HepG2 (cell line): ENCODE measurements around the gene RBM47. TPM values are rescaled to one million over a fixed set of nuclear protein-coding genes. Genes with fewer than 3 reads are reported as not detected.

Experiments used
- ATAC-seq: fragments of 200-7000 bp; cut with Tn5 transposase; 3 replicates; pipeline ENCODE4 v1.9.1; 2020; ENCODE audit warnings: mild to moderate bottlenecking, moderate library complexity
- BruUV-seq: library from RNA; stranded (reverse); fragments of 400-500 nt; replicated peaks from 2 replicates; lab custom pipeline; 2021; lab: Mats Ljungman, UMichigan
- CTCF ChIA-PET: fragments of 300-600 bp; formaldehyde crosslinking; extraction: SDS; loops from one replicate; lab custom pipeline; 2021; ENCODE audit warnings: low total read pairs, inconsistent platforms, low intra/inter-chr PET ratio; lab: Yijun Ruan, JAX
- POLR2A ChIA-PET: fragments of 350-600 bp; sonication (Branson Sonifier 250); formaldehyde crosslinking; loops from one replicate; lab custom pipeline; 2020; ENCODE audit warnings: antibody characterized with exemption, inconsistent platforms; lab: Yijun Ruan, JAX
- DNase-seq: peaks from one replicate; pipeline ENCODE4 v3.0.0-alpha.2; 2015; ENCODE audit warnings: low spot score
- FAIRE-seq: peaks from 3 replicates; lab custom pipeline; 2011; peaks lifted over from hg19 to GRCh38; lab: Jason Lieb, UNC
- H2AFZ ChIP-seq: one replicate; pipeline ENCODE4 v1.6.1; 2011; ENCODE audit warnings: low read length, inconsistent platforms
- H3K27ac ChIP-seq: fragments of 300-600 bp; 3 replicates; pipeline ENCODE4 v1.8.0; 2011; ENCODE audit warnings: mixed run types, mild to moderate bottlenecking, mixed read lengths, low read length, inconsistent platforms; ENCODE audit not compliant: insufficient read depth; ENCODE audit errors: extremely low read length
- H3K27me3 ChIP-seq, 2 experiments: fragments of 200-600 bp in 1 of 2; 2 replicates in 1 of 2; 3 replicates in 1 of 2; pipeline versions ENCODE4 v1.6.0 to v1.8.0; 2011; ENCODE audit warnings: low read length in 2 of 2, mild to moderate bottlenecking in 2 of 2, moderate library complexity in 2 of 2, inconsistent platforms in 1 of 2; ENCODE audit not compliant: insufficient read depth in 2 of 2, control insufficient read depth in 1 of 2
- H3K36me3 ChIP-seq, 2 experiments: fragments of 200-600 bp in 1 of 2; replicated peaks in 1 of 2; 2 replicates in 1 of 2; 3 replicates in 1 of 2; pipeline versions ENCODE4 v1.5.1 to v1.8.0; 2011; ENCODE audit warnings: low read length in 2 of 2, inconsistent platforms in 1 of 2; ENCODE audit not compliant: insufficient read depth in 2 of 2, control insufficient read depth in 1 of 2
- H3K4me1 ChIP-seq: 2 replicates; pipeline ENCODE4 v1.5.1; 2012; ENCODE audit warnings: low read length, inconsistent platforms; ENCODE audit not compliant: insufficient read depth
- H3K4me2 ChIP-seq: 2 replicates; pipeline ENCODE4 v1.6.0; 2011; ENCODE audit warnings: low read depth, low read length, inconsistent platforms
- H3K4me3 ChIP-seq, 3 experiments: fragments of 200-600 bp in 1 of 3; sonication (generic), shearing (Covaris generic) in 1 of 3; replicated peaks in 1 of 3; 2 replicates each; pipeline ENCODE4 v1.5.1; 2011 to 2016; ENCODE audit warnings: low read length in 3 of 3, inconsistent platforms in 2 of 3, low read depth in 2 of 3, mild to moderate bottlenecking in 2 of 3, control low read depth in 1 of 3, mixed read lengths in 1 of 3; ENCODE audit not compliant: insufficient read depth in 1 of 3
- H3K79me2 ChIP-seq: one replicate; pipeline ENCODE4 v1.6.1; 2011; ENCODE audit warnings: low read length, inconsistent platforms; ENCODE audit not compliant: insufficient read depth
- H3K9ac ChIP-seq: 2 replicates; pipeline ENCODE4 v1.6.0; 2011; ENCODE audit warnings: mild to moderate bottlenecking, low read depth, low read length, inconsistent platforms; ENCODE audit not compliant: insufficient read depth
- H3K9me3 ChIP-seq: 2 replicates; pipeline ENCODE4 v1.5.1; 2012; ENCODE audit warnings: mild to moderate bottlenecking, low read length
- H4K20me1 ChIP-seq: 2 replicates; pipeline ENCODE4 v1.6.0; 2011; ENCODE audit warnings: inconsistent platforms, mild to moderate bottlenecking, low read length, moderate library complexity; ENCODE audit not compliant: insufficient read depth
- ETV5 ChIP-seq: IDR thresholded peaks from 2 replicates; pipeline ENCODE4 v1.6.1; 2018; ENCODE audit warnings: missing biosample characterization, missing genetic modification reagents, inconsistent platforms, borderline replicate concordance
- FOXA1 ChIP-seq, 2 experiments: fragments of 450-650 bp in 1 of 2; sonication (generic) in 1 of 2; formaldehyde crosslinking in 1 of 2; IDR thresholded peaks; 2 replicates each; pipeline versions ENCODE4 v1.4.0 to v1.6.1; 2016 to 2020; ENCODE audit warnings: missing genetic modification reagents in 1 of 2
- HNF4G ChIP-seq, 2 experiments: sonication (generic) in 1 of 2; formaldehyde crosslinking in 1 of 2; IDR thresholded peaks; 2 replicates each; pipeline versions ENCODE4 v1.4.0 to v1.6.1; 2011 to 2020; ENCODE audit warnings: borderline replicate concordance in 2 of 2, low read depth in 2 of 2, mild to moderate bottlenecking in 2 of 2, low read length in 1 of 2, missing genetic modification reagents in 1 of 2, moderate library complexity in 1 of 2
- NFYB ChIP-seq: sonication (generic); formaldehyde crosslinking; IDR thresholded peaks from 2 replicates; pipeline ENCODE4 v1.4.0; 2020; ENCODE audit warnings: missing genetic modification reagents
- PHF5A ChIP-seq: IDR thresholded peaks from one replicate; pipeline ENCODE4 v1.6.1; 2018; ENCODE audit warnings: low read depth, missing genetic modification reagents; ENCODE audit not compliant: unreplicated experiment
- SMAD9 ChIP-seq: sonication (generic); formaldehyde crosslinking; IDR thresholded peaks from 2 replicates; pipeline ENCODE4 v1.5.1; 2020; ENCODE audit warnings: mild to moderate bottlenecking, missing genetic modification reagents
- U2AF2 ChIP-seq: fragments of 200-400 bp; formaldehyde crosslinking; IDR thresholded peaks from 2 replicates; pipeline ENCODE4 v1.6.1; 2017; ENCODE audit warnings: low read depth, mild to moderate bottlenecking, low read length
- ZNF10 ChIP-seq: sonication (generic); formaldehyde crosslinking; IDR thresholded peaks from 2 replicates; pipeline ENCODE4 v1.4.0; 2020; ENCODE audit warnings: mild to moderate bottlenecking, low read depth, missing genetic modification reagents, borderline replicate concordance
- ZNF274 ChIP-seq: sonication (generic); formaldehyde crosslinking; IDR thresholded peaks from 2 replicates; pipeline ENCODE4 v1.5.1; 2020; ENCODE audit warnings: mild to moderate bottlenecking, missing genetic modification reagents
- ZNF367 ChIP-seq: sonication (generic); formaldehyde crosslinking; IDR thresholded peaks from 2 replicates; pipeline ENCODE4 v1.4.0; 2020; ENCODE audit warnings: missing genetic modification reagents, borderline replicate concordance
- ZNF484 ChIP-seq: sonication (generic); formaldehyde crosslinking; IDR thresholded peaks from 2 replicates; pipeline ENCODE4 v1.5.1; 2020; ENCODE audit warnings: mild to moderate bottlenecking, low read depth, missing genetic modification reagents, borderline replicate concordance
- ZNF841 ChIP-seq: sonication (generic); formaldehyde crosslinking; IDR thresholded peaks from 2 replicates; pipeline ENCODE4 v1.8.1; 2023; ENCODE audit warnings: missing genetic modification reagents, borderline replicate concordance
- WGBS: methylation state at CpG from one replicate; pipeline ENCODE4 v1.1.6; 2017; ENCODE audit warnings: low lambda C conversion rate; 5-methylcytosine and 5-hydroxymethylcytosine counted together
- in situ Hi-C: cut with HindIII; loops from 2 replicates; pipeline ENCODE4 v1.10.0; 2017; ENCODE audit warnings: low pct_unique_long_range_greater_than_20kb; ENCODE audit not compliant: extremely low pct_ligation_motif_present
- intact Hi-C: fragments of 100-400 bp; cut with micrococcal nuclease; formaldehyde crosslinking; loops from one replicate; pipeline ENCODE4 v1.10.0; 2022; ENCODE audit not compliant: unreplicated experiment
- polyA plus RNA-seq, 8 experiments: library from polyadenylated mRNA; depleted of rRNA in 3 of 8; stranded (reverse) in 7 of 8; unstranded in 1 of 8; fragments of >200 nt; fragmentation: Illumina TruSeq in 4 of 8; extraction: Trizol in 4 of 8; gene quantifications; 2 replicates each; pipeline versions ENCODE4 v1.2.1 to v1.2.3, GENCODE V29; 2011 to 2016; ENCODE audit warnings: low read depth in 4 of 8, missing spikeins in 1 of 8, mixed read lengths in 1 of 8; ENCODE audit not compliant: insufficient read depth in 1 of 8
- total RNA-seq, 5 experiments: library from RNA; depleted of rRNA; stranded (reverse); fragments of >200 nt; fragmentation: Illumina TruSeq; extraction: Trizol; gene quantifications; 2 replicates each; pipeline ENCODE4 v1.2.3, GENCODE V29; 2016; ENCODE audit warnings: low read depth in 1 of 5
- TF ChIP-seq, protein P1 (sequence below): sonication (generic); formaldehyde crosslinking; IDR thresholded peaks from 2 replicates; pipeline ENCODE4 v1.9.0; 2021; ENCODE audit warnings: missing genetic modification reagents, borderline replicate concordance
- TF ChIP-seq, protein P2 (sequence below): sonication (generic); formaldehyde crosslinking; IDR thresholded peaks from 2 replicates; pipeline ENCODE4 v1.4.0; 2020; ENCODE audit warnings: missing genetic modification reagents
- TF ChIP-seq, protein P3 (sequence below): sonication (generic); formaldehyde crosslinking; IDR thresholded peaks from 2 replicates; pipeline ENCODE4 v1.4.0; 2020; ENCODE audit warnings: missing genetic modification reagents, borderline replicate concordance

RBM47 gene
- total and polyA plus RNA-seq, 2 of the 13 experiments (the other 11 are each of a cell fraction or from before 2014, with no cell fraction given): 1.2 to 2.5 TPM

DNA sequence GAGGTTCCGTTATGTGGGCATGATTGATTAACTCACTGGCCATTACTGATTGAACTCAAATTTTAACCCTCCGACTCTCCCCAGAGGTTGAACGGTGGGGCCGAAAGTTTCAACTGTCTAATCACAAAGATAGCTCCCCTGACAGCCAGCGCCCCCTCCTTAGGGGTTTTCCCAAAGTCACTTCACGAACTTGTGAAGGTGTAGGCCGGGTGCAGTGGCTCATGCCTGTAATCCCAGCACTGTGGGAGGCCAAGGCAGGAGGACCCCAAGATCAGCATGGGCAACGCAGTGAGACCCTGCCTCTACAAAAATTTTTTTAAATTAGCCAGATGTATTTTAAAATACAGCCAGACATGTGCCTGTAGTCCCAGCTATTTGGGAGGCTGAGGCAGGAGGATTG lies 39.8 kb upstream of the RBM47 start:
- ATAC-seq: no peak
- Histone ChIP-seq H3K4me2 (no peak overlapping the region), H3K27me3 (no peaks in the 10 kb centered on the region), H3K4me3 (no peak overlapping the region), H3K9ac (no peak overlapping the region), H4K20me1 (no peaks in the 10 kb centered on the region), H3K79me2 (no peaks in the 10 kb centered on the region), H2AFZ (no peak overlapping the region)
- no peak for DNase-seq
- no peak for FAIRE-seq
- WGBS: 46% methylated on average over 8 of the region's 8 CpGs
- intact Hi-C loops: no loop called here
- TF ChIP-seq ZNF10 (CRISPR knock-in tag): no peak
- no peak for TF ChIP-seq ZNF367 (CRISPR knock-in tag)
- no peak for TF ChIP-seq SMAD9
- TF ChIP-seq, protein P1, sequence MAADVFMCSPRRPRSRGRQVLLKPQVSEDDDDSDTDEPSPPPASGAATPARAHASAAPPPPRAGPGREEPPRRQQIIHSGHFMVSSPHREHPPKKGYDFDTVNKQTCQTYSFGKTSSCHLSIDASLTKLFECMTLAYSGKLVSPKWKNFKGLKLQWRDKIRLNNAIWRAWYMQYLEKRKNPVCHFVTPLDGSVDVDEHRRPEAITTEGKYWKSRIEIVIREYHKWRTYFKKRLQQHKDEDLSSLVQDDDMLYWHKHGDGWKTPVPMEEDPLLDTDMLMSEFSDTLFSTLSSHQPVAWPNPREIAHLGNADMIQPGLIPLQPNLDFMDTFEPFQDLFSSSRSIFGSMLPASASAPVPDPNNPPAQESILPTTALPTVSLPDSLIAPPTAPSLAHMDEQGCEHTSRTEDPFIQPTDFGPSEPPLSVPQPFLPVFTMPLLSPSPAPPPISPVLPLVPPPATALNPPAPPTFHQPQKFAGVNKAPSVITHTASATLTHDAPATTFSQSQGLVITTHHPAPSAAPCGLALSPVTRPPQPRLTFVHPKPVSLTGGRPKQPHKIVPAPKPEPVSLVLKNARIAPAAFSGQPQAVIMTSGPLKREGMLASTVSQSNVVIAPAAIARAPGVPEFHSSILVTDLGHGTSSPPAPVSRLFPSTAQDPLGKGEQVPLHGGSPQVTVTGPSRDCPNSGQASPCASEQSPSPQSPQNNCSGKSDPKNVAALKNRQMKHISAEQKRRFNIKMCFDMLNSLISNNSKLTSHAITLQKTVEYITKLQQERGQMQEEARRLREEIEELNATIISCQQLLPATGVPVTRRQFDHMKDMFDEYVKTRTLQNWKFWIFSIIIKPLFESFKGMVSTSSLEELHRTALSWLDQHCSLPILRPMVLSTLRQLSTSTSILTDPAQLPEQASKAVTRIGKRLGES (CRISPR knock-in tag): no peak
- TF ChIP-seq ETV5: no peak
- TF ChIP-seq U2AF2: no peak
- TF ChIP-seq, protein P2, sequence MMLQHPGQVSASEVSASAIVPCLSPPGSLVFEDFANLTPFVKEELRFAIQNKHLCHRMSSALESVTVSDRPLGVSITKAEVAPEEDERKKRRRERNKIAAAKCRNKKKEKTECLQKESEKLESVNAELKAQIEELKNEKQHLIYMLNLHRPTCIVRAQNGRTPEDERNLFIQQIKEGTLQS (CRISPR knock-in tag): no peak
- TF ChIP-seq ZNF484 (CRISPR knock-in tag): no peak
- no peak for TF ChIP-seq FOXA1 (IDR thresholded peaks at IDR 0.05)
- no peak for TF ChIP-seq FOXA1 (CRISPR knock-in tag; IDR thresholded peaks at IDR 0.05)
- TF ChIP-seq PHF5A (CRISPR knock-in tag): no peak
- no peak for TF ChIP-seq HNF4G (IDR thresholded peaks at IDR 0.05; ENCODE audit: borderline replicate concordance, low read depth, low read length)
- no peak for TF ChIP-seq HNF4G (CRISPR knock-in tag; IDR thresholded peaks at IDR 0.05; ENCODE audit: borderline replicate concordance, low read depth)
- TF ChIP-seq, protein P3, sequence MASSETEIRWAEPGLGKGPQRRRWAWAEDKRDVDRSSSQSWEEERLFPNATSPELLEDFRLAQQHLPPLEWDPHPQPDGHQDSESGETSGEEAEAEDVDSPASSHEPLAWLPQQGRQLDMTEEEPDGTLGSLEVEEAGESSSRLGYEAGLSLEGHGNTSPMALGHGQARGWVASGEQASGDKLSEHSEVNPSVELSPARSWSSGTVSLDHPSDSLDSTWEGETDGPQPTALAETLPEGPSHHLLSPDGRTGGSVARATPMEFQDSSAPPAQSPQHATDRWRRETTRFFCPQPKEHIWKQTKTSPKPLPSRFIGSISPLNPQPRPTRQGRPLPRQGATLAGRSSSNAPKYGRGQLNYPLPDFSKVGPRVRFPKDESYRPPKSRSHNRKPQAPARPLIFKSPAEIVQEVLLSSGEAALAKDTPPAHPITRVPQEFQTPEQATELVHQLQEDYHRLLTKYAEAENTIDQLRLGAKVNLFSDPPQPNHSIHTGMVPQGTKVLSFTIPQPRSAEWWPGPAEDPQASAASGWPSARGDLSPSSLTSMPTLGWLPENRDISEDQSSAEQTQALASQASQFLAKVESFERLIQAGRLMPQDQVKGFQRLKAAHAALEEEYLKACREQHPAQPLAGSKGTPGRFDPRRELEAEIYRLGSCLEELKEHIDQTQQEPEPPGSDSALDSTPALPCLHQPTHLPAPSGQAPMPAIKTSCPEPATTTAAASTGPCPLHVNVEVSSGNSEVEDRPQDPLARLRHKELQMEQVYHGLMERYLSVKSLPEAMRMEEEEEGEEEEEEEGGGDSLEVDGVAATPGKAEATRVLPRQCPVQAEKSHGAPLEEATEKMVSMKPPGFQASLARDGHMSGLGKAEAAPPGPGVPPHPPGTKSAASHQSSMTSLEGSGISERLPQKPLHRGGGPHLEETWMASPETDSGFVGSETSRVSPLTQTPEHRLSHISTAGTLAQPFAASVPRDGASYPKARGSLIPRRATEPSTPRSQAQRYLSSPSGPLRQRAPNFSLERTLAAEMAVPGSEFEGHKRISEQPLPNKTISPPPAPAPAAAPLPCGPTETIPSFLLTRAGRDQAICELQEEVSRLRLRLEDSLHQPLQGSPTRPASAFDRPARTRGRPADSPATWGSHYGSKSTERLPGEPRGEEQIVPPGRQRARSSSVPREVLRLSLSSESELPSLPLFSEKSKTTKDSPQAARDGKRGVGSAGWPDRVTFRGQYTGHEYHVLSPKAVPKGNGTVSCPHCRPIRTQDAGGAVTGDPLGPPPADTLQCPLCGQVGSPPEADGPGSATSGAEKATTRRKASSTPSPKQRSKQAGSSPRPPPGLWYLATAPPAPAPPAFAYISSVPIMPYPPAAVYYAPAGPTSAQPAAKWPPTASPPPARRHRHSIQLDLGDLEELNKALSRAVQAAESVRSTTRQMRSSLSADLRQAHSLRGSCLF (CRISPR knock-in tag): no peak
- no peak for TF ChIP-seq NFYB (CRISPR knock-in tag)
- TF ChIP-seq ZNF841 (CRISPR knock-in tag): no peak
- no peak for TF ChIP-seq ZNF274 (CRISPR knock-in tag)
- TF ChIP-seq, all 625 proteins: peak for 0
- in situ Hi-C loops: no loop called here
- ChIA-PET POLR2A (no interaction called here), CTCF (no interaction called here)
- no TSS peak for BruUV-seq
- Histone ChIP-seq H3K4me1 (peaks cover 41% of the 10 kb centered on the region), H3K36me3 (no peaks in the 10 kb centered on the region), H3K9me3 (no peaks in the 10 kb centered on the region), H3K27ac (no peak overlapping the region)
